ENCODE measurements around the gene UMPS. TPM values are rescaled to one million over a fixed set of nuclear protein-coding genes. Genes with fewer than 3 reads are reported as not detected.

UMPS gene
- total RNA-seq, 2 donors from 2014 or later, result 36.8 to 38.9 TPM

GRCh38 chr3:124761935-124762660, 31.8 kb downstream of the UMPS start:
- no peak overlapping the region for H3K4me3 Mint-ChIP-seq
- H3K9me3 Mint-ChIP-seq, result no peaks in the 10 kb centered on the region
- no peaks in the 10 kb centered on the region for H3K36me3 Mint-ChIP-seq (ENCODE audit: insufficient read depth in 2 of 2)
- DNase-seq, result no peak
- peaks cover 16% of the 10 kb centered on the region for H3K4me1 Mint-ChIP-seq (ENCODE audit: low read depth)
- no peak for ATAC-seq (replicated peaks in 1 of 2)
- H3K27me3 Mint-ChIP-seq (ENCODE audit: low read depth), result peaks cover 10% of the 10 kb centered on the region
- no peak overlapping the region for H3K27ac Mint-ChIP-seq

- H3K27ac Mint-ChIP-seq, result no peak overlapping the region
- H3K9me3 Mint-ChIP-seq, result no peaks in the 10 kb centered on the region
- no peaks in the 10 kb centered on the region for H3K36me3 Mint-ChIP-seq (ENCODE audit: insufficient read depth in 2 of 2)
- peaks cover 16% of the 10 kb centered on the region for H3K4me1 Mint-ChIP-seq (ENCODE audit: low read depth)
- ATAC-seq (replicated peaks in 1 of 2), result no peak
- H3K27me3 Mint-ChIP-seq (ENCODE audit: low read depth), result peaks cover 5% of the 10 kb centered on the region
- DNase-seq, result no peak
- H3K4me3 Mint-ChIP-seq, result no peak overlapping the region
Observed at GRCh38 chr3:124762661-124763011, 32.4 kb downstream of the UMPS start.

GRCh38 chr3:124763206-124763605, 33.0 kb downstream of the UMPS start:
- H3K36me3 Mint-ChIP-seq (ENCODE audit: insufficient read depth in 2 of 2), result no peaks in the 10 kb centered on the region
- H3K27me3 Mint-ChIP-seq (ENCODE audit: low read depth), result no peaks in the 10 kb centered on the region
- ATAC-seq (replicated peaks in 1 of 2) (no peak), DNase-seq (no peak)
- peaks cover 16% of the 10 kb centered on the region for H3K4me1 Mint-ChIP-seq (ENCODE audit: low read depth)
- H3K9me3 Mint-ChIP-seq, result no peaks in the 10 kb centered on the region
- no peak overlapping the region for H3K27ac Mint-ChIP-seq
- H3K4me3 Mint-ChIP-seq, result no peak overlapping the region

- Mint-ChIP-seq H3K36me3 (ENCODE audit: insufficient read depth in 2 of 2) (no peaks in the 10 kb centered on the region), H3K4me3 (no peak overlapping the region), H3K9me3 (no peaks in the 10 kb centered on the region), H3K27ac (no peak overlapping the region), H3K4me1 (ENCODE audit: low read depth) (peaks cover 11% of the 10 kb centered on the region), H3K27me3 (ENCODE audit: low read depth) (no peaks in the 10 kb centered on the region)
- ATAC-seq (replicated peaks in 1 of 2) (no peak), DNase-seq (no peak)
Observed at GRCh38 chr3:124763644-124764358, 33.5 kb downstream of the UMPS start.

GRCh38 chr3:124764746-124765145, 34.5 kb downstream of the UMPS start:
- no peaks in the 10 kb centered on the region for H3K36me3 Mint-ChIP-seq (ENCODE audit: insufficient read depth in 2 of 2)
- DNase-seq, result no peak
- peaks cover 5% of the 10 kb centered on the region for H3K4me1 Mint-ChIP-seq (ENCODE audit: low read depth)
- ATAC-seq (replicated peaks in 1 of 2), result no peak
- peaks cover 8% of the 10 kb centered on the region for H3K27me3 Mint-ChIP-seq (ENCODE audit: low read depth)
- no peak overlapping the region for H3K4me3 Mint-ChIP-seq
- no peak overlapping the region for H3K27ac Mint-ChIP-seq
- H3K9me3 Mint-ChIP-seq, result no peaks in the 10 kb centered on the region

- Mint-ChIP-seq H3K27me3 (ENCODE audit: low read depth) (peaks cover 13% of the 10 kb centered on the region), H3K4me3 (no peak overlapping the region), H3K9me3 (no peaks in the 10 kb centered on the region), H3K4me1 (ENCODE audit: low read depth) (peaks cover 5% of the 10 kb centered on the region), H3K27ac (no peak overlapping the region), H3K36me3 (ENCODE audit: insufficient read depth in 2 of 2) (no peaks in the 10 kb centered on the region)
- ATAC-seq (replicated peaks in 1 of 2) (no peak), DNase-seq (no peak)
Observed at GRCh38 chr3:124765197-124765840, 35.1 kb downstream of the UMPS start.

GRCh38 chr3:124766113-124767095, 36.2 kb downstream of the UMPS start:
- no peak overlapping the region for H3K4me3 Mint-ChIP-seq
- ATAC-seq (replicated peaks in 1 of 2), result no peak
- peaks cover 2% of the 10 kb centered on the region for H3K4me1 Mint-ChIP-seq (ENCODE audit: low read depth)
- H3K36me3 Mint-ChIP-seq (ENCODE audit: insufficient read depth in 2 of 2), result no peaks in the 10 kb centered on the region
- H3K27ac Mint-ChIP-seq, result no peak overlapping the region
- H3K27me3 Mint-ChIP-seq (ENCODE audit: low read depth), result peaks cover 13% of the 10 kb centered on the region
- no peaks in the 10 kb centered on the region for H3K9me3 Mint-ChIP-seq
- no peak for DNase-seq

- Mint-ChIP-seq H3K36me3 (ENCODE audit: insufficient read depth in 2 of 2) (no peaks in the 10 kb centered on the region), H3K9me3 (no peaks in the 10 kb centered on the region), H3K27ac (no peak overlapping the region), H3K27me3 (ENCODE audit: low read depth) (peaks cover 19% of the 10 kb centered on the region), H3K4me3 (no peak overlapping the region), H3K4me1 (ENCODE audit: low read depth) (no peaks in the 10 kb centered on the region)
- DNase-seq, result no peak
- no peak for ATAC-seq (replicated peaks in 1 of 2)
Observed at GRCh38 chr3:124767264-124767663, 37.0 kb downstream of the UMPS start.

- H3K4me1 Mint-ChIP-seq (ENCODE audit: low read depth), result no peaks in the 10 kb centered on the region
Observed at GRCh38 chr3:124767691-124768090, 37.4 kb downstream of the UMPS start.

GRCh38 chr3:124768812-124769211, 38.6 kb downstream of the UMPS start:
- Mint-ChIP-seq H3K27ac (no peak overlapping the region), H3K4me1 (ENCODE audit: low read depth) (no peaks in the 10 kb centered on the region), H3K36me3 (ENCODE audit: insufficient read depth in 2 of 2) (no peaks in the 10 kb centered on the region), H3K27me3 (ENCODE audit: low read depth) (peaks cover 31% of the 10 kb centered on the region), H3K9me3 (no peaks in the 10 kb centered on the region), H3K4me3 (no peak overlapping the region)
- ATAC-seq (replicated peaks in 1 of 2) (peak; percentile 60 to 69), DNase-seq (peak; percentile 17 to 26)

More at GRCh38 chr3:124767691-124768090, 37.4 kb downstream of the UMPS start:
- Mint-ChIP-seq H3K27ac (no peak overlapping the region), H3K9me3 (no peaks in the 10 kb centered on the region), H3K27me3 (ENCODE audit: low read depth) (peaks cover 24% of the 10 kb centered on the region), H3K36me3 (ENCODE audit: insufficient read depth in 2 of 2) (no peaks in the 10 kb centered on the region), H3K4me3 (no peak overlapping the region)
- ATAC-seq (replicated peaks in 1 of 2), result no peak
- no peak for DNase-seq

- Mint-ChIP-seq H3K27me3 (ENCODE audit: low read depth) (peaks cover 31% of the 10 kb centered on the region), H3K27ac (no peak overlapping the region), H3K4me3 (no peak overlapping the region), H3K4me1 (ENCODE audit: low read depth) (no peaks in the 10 kb centered on the region), H3K9me3 (no peaks in the 10 kb centered on the region), H3K36me3 (ENCODE audit: insufficient read depth in 2 of 2) (no peaks in the 10 kb centered on the region)
- DNase-seq (no peak), ATAC-seq (replicated peaks in 1 of 2) (no peak)
Observed at GRCh38 chr3:124769462-124769861, 39.2 kb downstream of the UMPS start.

- Mint-ChIP-seq H3K36me3 (ENCODE audit: insufficient read depth in 2 of 2) (no peaks in the 10 kb centered on the region), H3K4me1 (ENCODE audit: low read depth) (no peaks in the 10 kb centered on the region), H3K4me3 (no peak overlapping the region), H3K27me3 (ENCODE audit: low read depth) (peaks cover 31% of the 10 kb centered on the region), H3K9me3 (no peaks in the 10 kb centered on the region), H3K27ac (no peak overlapping the region)
- ATAC-seq (replicated peaks in 1 of 2), result no peak
- DNase-seq, result no peak
Observed at GRCh38 chr3:124770336-124771082, 40.3 kb downstream of the UMPS start.
